ENCODE results near the gene JAK2. TPM values are rescaled to one million over a fixed set of nuclear protein-coding genes. Genes with fewer than 3 reads are reported as not detected.
"Not testable (repeated sequence)": the region's sequence is repeated elsewhere in the genome, so short reads cannot be mapped to it uniquely, and the experiment has no call there.

The JAK2 gene
- total RNA-seq, 1 donor from 2014 or later, result 9.0 TPM

DNA sequence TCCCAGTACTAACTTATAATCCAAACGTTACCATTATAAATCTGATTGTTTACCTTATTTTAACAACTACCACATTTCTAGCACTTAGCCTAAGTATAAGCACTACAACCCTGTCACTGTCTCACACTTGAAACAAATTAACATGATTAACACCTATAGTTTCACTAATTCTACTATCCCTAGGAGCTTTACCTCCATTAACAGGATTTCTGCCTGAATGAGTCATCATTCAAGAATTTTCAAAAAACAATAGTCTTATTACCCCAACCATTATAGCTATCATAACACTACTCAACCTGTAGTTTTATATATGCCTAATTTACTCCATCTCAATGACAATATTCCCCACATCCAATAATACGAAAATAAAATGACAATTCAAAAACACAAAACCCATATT is 110.7 kb downstream of the JAK2 start:
- no peak overlapping the region for H3K4me3 ChIP-seq (ENCODE audit: low read depth, low read length)
- no peak for FAIRE-seq
- no peak for DNase-seq (ENCODE audit: low read depth)
- TF ChIP-seq, protein P1, sequence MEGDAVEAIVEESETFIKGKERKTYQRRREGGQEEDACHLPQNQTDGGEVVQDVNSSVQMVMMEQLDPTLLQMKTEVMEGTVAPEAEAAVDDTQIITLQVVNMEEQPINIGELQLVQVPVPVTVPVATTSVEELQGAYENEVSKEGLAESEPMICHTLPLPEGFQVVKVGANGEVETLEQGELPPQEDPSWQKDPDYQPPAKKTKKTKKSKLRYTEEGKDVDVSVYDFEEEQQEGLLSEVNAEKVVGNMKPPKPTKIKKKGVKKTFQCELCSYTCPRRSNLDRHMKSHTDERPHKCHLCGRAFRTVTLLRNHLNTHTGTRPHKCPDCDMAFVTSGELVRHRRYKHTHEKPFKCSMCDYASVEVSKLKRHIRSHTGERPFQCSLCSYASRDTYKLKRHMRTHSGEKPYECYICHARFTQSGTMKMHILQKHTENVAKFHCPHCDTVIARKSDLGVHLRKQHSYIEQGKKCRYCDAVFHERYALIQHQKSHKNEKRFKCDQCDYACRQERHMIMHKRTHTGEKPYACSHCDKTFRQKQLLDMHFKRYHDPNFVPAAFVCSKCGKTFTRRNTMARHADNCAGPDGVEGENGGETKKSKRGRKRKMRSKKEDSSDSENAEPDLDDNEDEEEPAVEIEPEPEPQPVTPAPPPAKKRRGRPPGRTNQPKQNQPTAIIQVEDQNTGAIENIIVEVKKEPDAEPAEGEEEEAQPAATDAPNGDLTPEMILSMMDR (IDR thresholded peaks at IDR 0.05; ENCODE audit: insufficient read depth, low read length, severe bottlenecking), result no peak
- no peaks in the 10 kb centered on the region for H3K27me3 ChIP-seq (ENCODE audit: control insufficient read depth, insufficient read depth, low read length)
- H3K36me3 ChIP-seq (ENCODE audit: control insufficient read depth, insufficient read depth, low read length), result no peaks in the 10 kb centered on the region

GRCh38 chr9:5099466-5099865 is 114.4 kb downstream of the JAK2 start:
- FAIRE-seq (no peak), DNase-seq (ENCODE audit: low read depth) (no peak)
- Histone ChIP-seq H3K27me3 (ENCODE audit: control insufficient read depth, insufficient read depth, low read length) (no peaks in the 10 kb centered on the region), H3K4me3 (ENCODE audit: low read depth, low read length) (no peak overlapping the region), H3K36me3 (ENCODE audit: control insufficient read depth, insufficient read depth, low read length) (peaks cover 3% of the 10 kb centered on the region)
- TF ChIP-seq, protein P1 (IDR thresholded peaks at IDR 0.05; ENCODE audit: insufficient read depth, low read length, severe bottlenecking), result no peak

GRCh38 chr9:5101127-5101526 is 116.1 kb downstream of the JAK2 start:
- not testable (repeated sequence) for H3K27me3 ChIP-seq (ENCODE audit: control insufficient read depth, insufficient read depth, low read length); H3K4me3 ChIP-seq (ENCODE audit: low read depth, low read length); DNase-seq (ENCODE audit: low read depth); FAIRE-seq; H3K36me3 ChIP-seq (ENCODE audit: control insufficient read depth, insufficient read depth, low read length)

DNA sequence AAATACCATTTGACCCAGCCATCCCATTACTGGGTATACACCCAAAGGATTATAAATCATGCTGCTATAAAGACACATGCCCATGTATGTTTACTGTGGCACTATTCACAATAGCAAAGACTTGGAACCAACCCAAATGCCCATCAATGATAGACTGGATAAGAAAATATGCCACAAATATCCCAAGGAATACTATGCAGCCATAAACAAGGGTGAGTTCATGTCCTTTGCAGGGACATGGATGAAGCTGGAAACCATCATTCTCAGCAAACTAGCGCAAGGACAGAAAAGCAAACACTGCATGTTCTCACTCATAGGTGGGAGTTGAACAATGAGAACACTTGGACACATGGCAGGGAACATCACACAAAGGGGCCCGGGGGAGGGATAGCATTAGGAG is 121.4 kb downstream of the JAK2 start:
- not testable (repeated sequence) for H3K36me3 ChIP-seq (ENCODE audit: control insufficient read depth, insufficient read depth, low read length); DNase-seq (ENCODE audit: low read depth); FAIRE-seq

DNA sequence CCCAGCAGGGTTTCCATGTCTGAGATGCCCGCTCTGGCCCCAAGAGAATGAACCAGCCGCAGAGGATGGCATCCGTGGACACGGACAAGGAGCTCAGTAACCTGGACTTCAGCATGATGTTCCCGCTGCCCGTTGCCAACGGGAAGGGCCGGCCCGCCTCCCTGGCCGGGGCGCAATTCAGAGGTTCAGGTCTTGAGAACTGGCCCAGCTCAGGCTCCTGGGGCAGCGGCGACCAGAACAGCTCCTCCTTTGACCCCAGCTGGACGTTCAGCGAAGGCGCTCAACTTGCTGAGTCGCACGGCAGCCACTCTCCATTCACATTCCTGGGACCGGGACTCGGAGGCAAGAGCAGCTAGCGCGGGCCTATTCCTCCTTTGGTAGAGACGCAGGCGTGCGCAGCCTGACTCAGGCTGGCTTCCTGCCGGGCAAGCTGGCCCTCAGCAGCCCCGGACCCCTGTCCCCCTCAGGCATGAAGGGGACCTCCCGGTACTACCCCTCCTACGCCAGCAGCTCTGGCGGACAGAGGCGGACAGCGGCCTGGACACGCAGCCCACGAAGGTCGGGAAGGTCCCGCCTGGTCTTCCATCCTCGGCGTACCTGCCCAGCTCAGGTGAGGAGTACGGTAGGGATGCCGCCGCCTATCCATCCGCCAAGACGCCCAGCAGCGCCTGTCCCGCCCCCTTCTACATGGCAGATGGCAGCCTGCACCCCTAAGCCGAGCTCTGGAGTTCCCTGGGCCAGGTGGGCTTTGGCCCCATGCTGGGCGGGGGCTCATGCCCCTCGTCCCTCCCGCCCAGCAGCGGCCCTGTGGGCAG is 126.0 kb downstream of the JAK2 start:
- H3K36me3 ChIP-seq (ENCODE audit: control insufficient read depth, insufficient read depth, low read length), result peaks cover 17% of the 10 kb centered on the region
- H3K4me3 ChIP-seq (ENCODE audit: low read depth, low read length), result no peak overlapping the region
- TF ChIP-seq, protein P1 (IDR thresholded peaks at IDR 0.05; ENCODE audit: insufficient read depth, low read length, severe bottlenecking), result no peak
- H3K27me3 ChIP-seq (ENCODE audit: control insufficient read depth, insufficient read depth, low read length), result no peaks in the 10 kb centered on the region
- DNase-seq (ENCODE audit: low read depth), result no peak
- no peak for FAIRE-seq

More for the DNA sequence above, 121.4 kb downstream of the JAK2 start:
- H3K4me3 ChIP-seq (ENCODE audit: low read depth, low read length); H3K27me3 ChIP-seq (ENCODE audit: control insufficient read depth, insufficient read depth, low read length): not testable (repeated sequence)

DNA sequence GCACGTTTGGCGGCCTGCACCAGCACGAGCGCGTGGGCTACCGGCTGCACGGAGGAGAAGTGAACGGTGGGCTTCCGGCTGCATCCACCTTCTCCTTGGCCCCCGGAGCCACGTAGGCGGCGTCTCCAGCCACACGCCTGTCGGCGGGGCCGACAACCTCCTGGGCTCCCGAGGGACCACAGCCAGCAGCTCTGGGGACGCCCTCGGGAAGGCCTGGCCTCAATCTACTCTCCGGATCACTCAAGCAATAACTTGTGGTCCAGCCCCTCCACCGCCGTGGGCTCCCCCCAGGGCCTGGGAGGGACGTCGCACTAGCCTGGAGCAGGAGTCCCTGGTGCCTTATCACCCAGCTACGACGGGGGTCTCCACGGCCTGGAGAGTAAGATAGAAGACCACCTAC is 126.6 kb downstream of the JAK2 start:
- DNase-seq (ENCODE audit: low read depth) (no peak), FAIRE-seq (no peak)
- Histone ChIP-seq H3K27me3 (ENCODE audit: control insufficient read depth, insufficient read depth, low read length) (no peaks in the 10 kb centered on the region), H3K36me3 (ENCODE audit: control insufficient read depth, insufficient read depth, low read length) (peaks cover 17% of the 10 kb centered on the region), H3K4me3 (ENCODE audit: low read depth, low read length) (no peak overlapping the region)
- TF ChIP-seq, protein P1 (IDR thresholded peaks at IDR 0.05; ENCODE audit: insufficient read depth, low read length, severe bottlenecking), result no peak

DNA sequence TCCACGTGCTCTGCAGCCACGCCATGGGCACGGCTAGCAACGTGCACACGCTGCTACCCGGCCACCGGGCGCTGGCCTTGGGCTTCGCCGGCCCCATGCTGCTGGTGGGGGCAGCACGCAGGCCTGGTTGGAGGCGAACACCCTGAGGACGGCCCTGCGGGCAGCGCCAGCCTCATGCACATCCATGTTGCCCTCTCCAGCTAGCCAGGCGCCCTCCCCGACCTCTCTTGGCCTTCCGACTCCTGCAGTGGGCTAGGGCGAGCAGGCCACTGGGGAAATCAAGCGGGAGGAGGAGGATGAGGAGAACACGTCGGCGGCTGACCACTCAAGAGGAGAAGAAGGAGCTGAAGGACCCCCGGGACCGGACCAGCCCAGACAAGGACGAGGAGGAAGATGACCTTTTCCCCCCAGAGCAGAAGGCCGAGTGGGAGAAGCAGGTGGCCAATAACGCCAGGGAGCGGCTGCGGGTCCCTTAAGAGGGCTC is 127.1 kb downstream of the JAK2 start:
- TF ChIP-seq, protein P1 (IDR thresholded peaks at IDR 0.05; ENCODE audit: insufficient read depth, low read length, severe bottlenecking), result no peak
- Histone ChIP-seq H3K36me3 (ENCODE audit: control insufficient read depth, insufficient read depth, low read length) (peaks cover 17% of the 10 kb centered on the region), H3K4me3 (ENCODE audit: low read depth, low read length) (no peak overlapping the region), H3K27me3 (ENCODE audit: control insufficient read depth, insufficient read depth, low read length) (no peaks in the 10 kb centered on the region)
- DNase-seq (ENCODE audit: low read depth) (no peak), FAIRE-seq (no peak)
